ENCODE data around the gene DNAJB8.

DNAJB8 gene

DNA sequence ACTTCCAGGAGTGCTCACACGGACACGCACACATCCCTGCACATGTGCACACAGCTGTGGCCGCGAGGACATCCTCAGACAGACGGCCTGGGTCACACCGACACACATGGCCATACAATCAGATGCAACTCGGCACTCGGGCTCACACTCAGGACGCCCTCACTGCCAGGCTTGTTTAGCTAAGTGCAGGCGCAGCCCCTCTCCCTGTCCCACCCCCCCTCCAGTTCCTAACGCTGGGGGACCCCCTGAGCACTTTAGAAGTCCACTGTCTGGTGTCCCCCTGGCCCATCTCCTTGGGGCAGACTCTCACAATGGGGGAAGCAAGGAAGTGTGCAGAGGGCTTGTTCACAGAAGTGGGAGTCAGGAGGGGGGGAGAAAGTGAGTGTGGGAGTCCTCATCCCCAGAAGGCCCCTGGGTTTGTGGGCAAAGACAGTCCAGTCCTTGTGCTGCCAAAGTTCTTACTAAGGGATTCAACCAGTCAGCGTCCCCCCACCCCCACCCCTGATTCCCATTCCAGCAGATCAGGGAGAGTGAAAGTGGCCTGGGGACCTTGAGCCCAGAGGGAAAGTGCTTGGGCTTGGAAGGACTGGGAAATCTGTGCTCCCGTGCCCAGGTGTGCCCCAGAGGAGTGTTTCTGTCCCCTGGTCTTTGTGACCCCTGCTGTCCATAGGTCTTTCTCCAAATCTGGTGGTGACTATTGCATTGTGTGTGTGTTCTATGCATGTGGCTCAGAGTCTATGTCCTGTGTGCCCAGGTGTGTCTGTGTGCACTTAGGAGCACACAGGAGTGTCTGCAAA, 27.1 kb upstream of the DNAJB8 start:
- TF ChIP-seq, protein P1, sequence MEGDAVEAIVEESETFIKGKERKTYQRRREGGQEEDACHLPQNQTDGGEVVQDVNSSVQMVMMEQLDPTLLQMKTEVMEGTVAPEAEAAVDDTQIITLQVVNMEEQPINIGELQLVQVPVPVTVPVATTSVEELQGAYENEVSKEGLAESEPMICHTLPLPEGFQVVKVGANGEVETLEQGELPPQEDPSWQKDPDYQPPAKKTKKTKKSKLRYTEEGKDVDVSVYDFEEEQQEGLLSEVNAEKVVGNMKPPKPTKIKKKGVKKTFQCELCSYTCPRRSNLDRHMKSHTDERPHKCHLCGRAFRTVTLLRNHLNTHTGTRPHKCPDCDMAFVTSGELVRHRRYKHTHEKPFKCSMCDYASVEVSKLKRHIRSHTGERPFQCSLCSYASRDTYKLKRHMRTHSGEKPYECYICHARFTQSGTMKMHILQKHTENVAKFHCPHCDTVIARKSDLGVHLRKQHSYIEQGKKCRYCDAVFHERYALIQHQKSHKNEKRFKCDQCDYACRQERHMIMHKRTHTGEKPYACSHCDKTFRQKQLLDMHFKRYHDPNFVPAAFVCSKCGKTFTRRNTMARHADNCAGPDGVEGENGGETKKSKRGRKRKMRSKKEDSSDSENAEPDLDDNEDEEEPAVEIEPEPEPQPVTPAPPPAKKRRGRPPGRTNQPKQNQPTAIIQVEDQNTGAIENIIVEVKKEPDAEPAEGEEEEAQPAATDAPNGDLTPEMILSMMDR (conservative IDR thresholded peaks at IDR 0.05) = no peak
- peak overlapping the region; percentile 98 for H3K27ac ChIP-seq

DNA sequence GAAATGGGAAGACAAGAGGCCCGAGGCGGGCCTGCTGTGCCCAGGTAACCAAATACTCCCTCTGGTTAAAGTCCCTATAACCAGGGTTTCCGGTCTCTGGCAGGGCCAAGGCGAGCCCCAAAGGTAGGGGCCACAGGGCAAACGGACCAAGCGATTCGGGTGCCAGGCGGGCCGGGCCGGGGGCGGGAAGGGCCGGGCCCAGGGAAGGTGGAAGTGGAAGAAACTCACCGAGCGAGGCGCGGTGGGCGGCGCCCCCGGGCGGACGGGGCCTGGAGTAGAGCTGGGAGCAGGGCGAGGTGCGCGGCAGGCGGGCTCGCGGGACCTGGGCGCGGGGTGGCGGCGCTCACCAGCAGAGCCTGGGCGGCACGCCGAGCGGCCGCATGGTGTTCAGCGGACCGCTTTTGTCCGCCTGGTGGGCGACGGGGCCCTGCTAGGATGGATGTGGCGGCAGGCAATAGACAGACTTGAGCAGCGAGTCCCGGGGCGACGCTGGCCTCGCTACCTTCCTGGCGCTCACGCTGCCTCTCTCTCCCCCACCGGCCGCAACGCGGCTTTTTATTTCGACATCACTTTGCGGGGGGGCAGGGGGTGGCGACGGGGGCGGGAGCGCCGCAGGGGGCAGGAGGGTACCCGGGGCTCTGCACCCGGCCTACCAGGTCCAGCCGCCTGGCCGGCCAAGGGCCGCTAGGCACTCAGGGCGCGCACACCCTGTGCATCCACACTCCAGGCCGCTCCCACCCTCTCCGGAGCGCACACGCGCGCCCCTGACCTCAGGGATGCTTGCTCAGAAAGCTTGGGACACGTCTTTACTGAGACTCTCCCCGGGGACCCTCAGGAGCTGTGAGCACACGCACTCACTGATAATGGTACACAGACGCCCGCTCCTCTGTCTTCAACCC, 26.2 kb upstream of the DNAJB8 start, which contains the start of gene GATA2:
Gene GATA2 (minus strand): TSS at position 531 of the 899 bp plus-strand sequence. CDS start 6,170 bp downstream, outside the sequence.
- peak within 1 kb of the TSS; percentile 98 for H3K27ac ChIP-seq
- TF ChIP-seq, protein P1 (conservative IDR thresholded peaks at IDR 0.05) = peak; percentile 23

DNA sequence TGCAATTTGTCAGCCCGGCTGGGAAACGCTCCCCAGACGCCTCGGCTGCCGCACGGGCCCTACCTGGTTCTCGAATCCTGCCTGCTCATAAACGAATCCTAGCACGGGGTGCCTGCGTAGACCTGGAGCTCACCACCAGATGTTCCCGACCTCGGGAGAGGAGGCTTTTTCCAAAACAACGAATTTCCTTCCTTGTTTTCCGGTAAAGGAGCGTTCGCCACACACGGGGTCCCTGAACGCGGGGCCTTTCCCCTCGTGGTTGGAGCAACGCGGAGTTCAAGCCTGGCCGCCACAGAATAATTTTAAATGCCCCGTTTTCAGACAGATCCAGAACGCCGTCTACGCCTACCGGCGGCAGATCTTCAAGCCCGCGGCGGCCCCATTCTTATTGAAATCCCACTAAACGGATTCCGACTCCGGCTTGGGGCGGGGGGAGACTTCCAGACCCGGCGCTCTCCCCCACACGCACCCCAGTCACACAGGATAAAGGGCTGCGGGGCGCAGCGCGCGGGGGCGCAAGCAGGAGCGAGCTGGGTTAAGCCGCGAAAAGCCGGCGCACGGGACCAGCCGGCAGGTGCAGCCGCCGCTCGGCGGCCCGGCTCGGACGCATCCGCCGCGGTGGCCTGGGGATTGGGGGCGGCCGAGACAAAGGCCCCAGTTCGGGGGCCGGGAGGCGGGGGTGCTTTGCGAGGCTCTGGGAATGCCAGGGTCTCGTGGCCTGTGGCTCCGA, 25.4 kb upstream of the DNAJB8 start:
- TF ChIP-seq, protein P1 (conservative IDR thresholded peaks at IDR 0.05) = no peak
- peak overlapping the region; percentile 98 for H3K27ac ChIP-seq

DNA sequence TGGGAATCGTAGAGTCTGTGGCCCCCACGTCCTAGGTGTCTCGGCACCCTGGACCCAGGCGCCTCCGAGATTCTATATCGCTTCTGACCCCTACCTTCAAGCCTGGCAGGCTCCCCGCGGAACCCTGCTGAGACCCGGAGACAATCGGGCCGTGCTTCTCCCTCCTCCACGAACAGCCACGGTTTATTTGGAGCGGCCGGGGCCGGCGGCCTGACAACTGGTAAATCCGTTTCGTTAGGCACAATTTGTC, 24.9 kb upstream of the DNAJB8 start:
- peak overlapping the region; percentile 98 for H3K27ac ChIP-seq
- TF ChIP-seq, protein P1 (conservative IDR thresholded peaks at IDR 0.05) = no peak

DNA sequence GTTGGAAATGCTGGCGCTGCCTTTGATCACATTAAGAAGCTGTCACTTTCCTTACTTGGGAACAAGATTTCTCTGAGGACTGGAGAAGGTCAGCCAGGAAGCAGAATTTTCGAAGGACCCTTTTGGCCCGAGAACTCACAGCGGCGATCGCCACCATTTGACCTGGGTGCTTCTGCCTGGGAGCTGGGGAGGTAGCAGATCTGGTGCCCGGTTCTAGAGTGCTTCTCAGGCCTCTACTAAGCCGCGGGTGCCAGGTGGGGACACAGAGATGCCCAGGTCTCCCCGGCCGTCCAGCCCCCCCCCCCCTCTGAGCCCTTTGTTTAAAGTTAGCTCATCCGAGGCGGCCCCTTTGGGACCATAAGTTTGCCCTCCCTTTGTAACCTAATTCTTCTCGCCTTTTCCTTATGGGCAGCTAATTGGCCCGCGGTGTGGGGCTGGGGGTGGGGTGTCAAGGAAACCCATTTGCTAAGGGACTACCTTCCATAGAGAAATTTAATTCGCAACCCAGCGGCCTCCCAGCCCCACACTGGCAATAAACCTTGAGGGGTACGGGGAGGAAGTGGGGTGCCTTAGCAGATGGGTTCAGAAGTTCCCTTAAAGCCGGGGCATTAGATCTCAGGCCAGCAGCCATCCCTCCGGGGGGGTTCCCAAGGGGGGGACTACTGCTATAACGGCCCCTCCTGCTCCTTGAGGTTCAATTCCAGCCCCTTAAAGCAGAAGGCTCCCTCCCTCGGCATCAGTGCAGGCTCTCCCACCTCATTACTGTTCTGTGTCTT, 24.4 kb upstream of the DNAJB8 start:
- peak overlapping the region; percentile 98 for H3K27ac ChIP-seq
- TF ChIP-seq, protein P1 (conservative IDR thresholded peaks at IDR 0.05) = no peak

DNA sequence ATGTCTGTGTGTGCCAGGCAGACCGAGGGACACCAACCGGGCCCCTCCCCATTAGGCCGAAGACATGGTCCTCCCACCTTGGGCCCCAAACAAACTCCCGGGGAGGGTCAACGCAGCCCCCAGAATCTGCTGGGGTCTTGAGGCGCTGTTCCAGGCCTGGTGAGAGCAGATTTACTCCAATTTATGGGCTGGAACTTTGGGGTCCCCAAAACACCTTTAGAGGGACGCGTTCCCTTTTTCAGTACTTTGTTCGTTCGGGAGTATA, 23.9 kb upstream of the DNAJB8 start:
- H3K27ac ChIP-seq = peak overlapping the region; percentile 98

More for the DNA sequence above, 23.9 kb upstream of the DNAJB8 start:
- TF ChIP-seq, protein P1 (conservative IDR thresholded peaks at IDR 0.05) = no peak
